Measurements from ENCODE around the gene POU2F3. TPM values are rescaled to one million over a fixed set of nuclear protein-coding genes. Genes with fewer than 3 reads are reported as not detected.

Gene POU2F3
- total RNA-seq, 2 experiments from 2014 or later, result not detected

DNA sequence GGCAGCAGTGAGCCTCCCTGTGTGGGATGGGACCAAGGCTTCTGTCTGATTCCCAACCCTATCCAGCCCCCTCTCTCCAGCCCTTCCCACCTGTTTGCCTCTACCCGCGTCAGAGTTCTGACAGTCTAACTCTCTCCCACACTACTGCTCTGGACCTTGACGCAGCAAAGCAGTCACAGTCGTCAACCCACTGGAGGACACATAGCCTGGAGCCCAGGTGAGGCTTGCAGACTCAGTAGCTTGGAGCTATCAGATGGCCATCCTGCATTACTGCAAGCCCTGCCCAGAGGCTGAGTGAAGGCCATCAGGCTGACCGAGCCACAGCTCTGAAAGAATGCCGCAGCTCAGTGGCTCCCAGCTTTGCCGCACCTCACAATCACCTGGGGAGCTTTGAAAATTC is 25.4 kb upstream of the POU2F3 start:
- peaks cover 11% of the 10 kb centered on the region for H3K27me3 Mint-ChIP-seq
- no peaks in the 10 kb centered on the region for H3K36me3 Mint-ChIP-seq
- H3K27ac Mint-ChIP-seq, result no peak overlapping the region
- DNase-seq, result no peak
- H3K4me3 Mint-ChIP-seq, result no peak overlapping the region
- CTCF ChIA-PET, result interaction anchor here (1.3 to 1.5 kb wide), 2 partner anchors 46 to 89 kb away, joined by 3 read pairs; no protein-coding TSS in a partner anchor
- intact Hi-C loops (cut with micrococcal nuclease), result no loop called here
- POLR2A ChIA-PET, result no interaction called here
- peaks cover 11% of the 10 kb centered on the region for H3K4me1 Mint-ChIP-seq (ENCODE audit: low read depth)
- H3K9me3 Mint-ChIP-seq, result no peaks in the 10 kb centered on the region

- POLR2A ChIA-PET, result no interaction called here
- DNase-seq, result no peak
- Mint-ChIP-seq H3K9me3 (no peaks in the 10 kb centered on the region), H3K36me3 (no peaks in the 10 kb centered on the region), H3K4me3 (no peak overlapping the region), H3K27me3 (peaks cover 6% of the 10 kb centered on the region), H3K27ac (no peak overlapping the region), H3K4me1 (ENCODE audit: low read depth) (peaks cover 5% of the 10 kb centered on the region)
- CTCF ChIA-PET, result no interaction called here
- intact Hi-C loops (cut with micrococcal nuclease), result no loop called here
Observed at GRCh38 chr11:120215634-120216033, 24.3 kb upstream of the POU2F3 start.

- Mint-ChIP-seq H3K4me1 (ENCODE audit: low read depth) (peaks cover 3% of the 10 kb centered on the region), H3K27ac (no peak overlapping the region), H3K9me3 (no peaks in the 10 kb centered on the region), H3K27me3 (peaks cover 5% of the 10 kb centered on the region), H3K36me3 (no peaks in the 10 kb centered on the region), H3K4me3 (no peak overlapping the region)
- POLR2A ChIA-PET, result no interaction called here
- intact Hi-C loops (cut with micrococcal nuclease), result no loop called here
- CTCF ChIA-PET, result no interaction called here
- no peak for DNase-seq
Observed at GRCh38 chr11:120216426-120217102, 23.4 kb upstream of the POU2F3 start.

DNA sequence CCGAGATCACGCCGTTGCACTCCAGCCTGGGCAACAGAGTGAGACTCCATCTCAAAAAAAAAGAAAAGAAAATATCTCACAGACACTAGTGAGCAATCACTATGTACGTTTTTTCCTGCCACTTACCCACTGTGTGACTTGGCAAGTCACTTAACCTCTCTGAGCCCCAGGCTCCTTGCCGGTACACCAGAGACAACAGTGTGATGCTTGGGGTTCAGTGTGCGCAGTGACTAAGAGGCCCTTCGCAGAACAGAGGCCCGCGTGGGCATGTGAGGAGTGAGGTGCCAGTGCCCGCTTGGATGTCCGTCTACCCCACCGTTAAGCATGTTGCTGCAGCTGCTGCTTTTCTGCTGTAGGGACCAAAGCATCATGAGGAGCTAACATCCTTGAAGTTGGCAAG is 22.4 kb upstream of the POU2F3 start:
- H3K4me3 Mint-ChIP-seq, result no peak overlapping the region
- H3K27me3 Mint-ChIP-seq, result peaks cover 3% of the 10 kb centered on the region
- no peak overlapping the region for H3K27ac Mint-ChIP-seq
- DNase-seq, result no peak
- CTCF ChIA-PET, result no interaction called here
- H3K9me3 Mint-ChIP-seq, result no peaks in the 10 kb centered on the region
- H3K4me1 Mint-ChIP-seq (ENCODE audit: low read depth), result no peaks in the 10 kb centered on the region
- intact Hi-C loops (cut with micrococcal nuclease), result no loop called here
- H3K36me3 Mint-ChIP-seq, result no peaks in the 10 kb centered on the region
- POLR2A ChIA-PET, result no interaction called here

- peaks cover 3% of the 10 kb centered on the region for H3K27me3 Mint-ChIP-seq
- intact Hi-C loops (cut with micrococcal nuclease), result no loop called here
- no peaks in the 10 kb centered on the region for H3K36me3 Mint-ChIP-seq
- no peak for DNase-seq
- no peaks in the 10 kb centered on the region for H3K9me3 Mint-ChIP-seq
- ChIA-PET CTCF (no interaction called here), POLR2A (no interaction called here)
- no peaks in the 10 kb centered on the region for H3K4me1 Mint-ChIP-seq (ENCODE audit: low read depth)
- H3K27ac Mint-ChIP-seq, result no peak overlapping the region
- no peak overlapping the region for H3K4me3 Mint-ChIP-seq
Observed at GRCh38 chr11:120217941-120218694, 21.8 kb upstream of the POU2F3 start.

GRCh38 chr11:120218695-120219033 is 21.3 kb upstream of the POU2F3 start:
- Mint-ChIP-seq H3K4me3 (no peak overlapping the region), H3K27me3 (peaks cover 5% of the 10 kb centered on the region), H3K36me3 (no peaks in the 10 kb centered on the region), H3K27ac (no peak overlapping the region), H3K9me3 (no peaks in the 10 kb centered on the region), H3K4me1 (ENCODE audit: low read depth) (no peaks in the 10 kb centered on the region)
- CTCF ChIA-PET, result no interaction called here
- DNase-seq, result no peak
- intact Hi-C loops (cut with micrococcal nuclease), result no loop called here
- POLR2A ChIA-PET, result no interaction called here

- Mint-ChIP-seq H3K27ac (no peak overlapping the region), H3K36me3 (no peaks in the 10 kb centered on the region), H3K9me3 (no peaks in the 10 kb centered on the region), H3K4me3 (no peak overlapping the region), H3K4me1 (ENCODE audit: low read depth) (no peaks in the 10 kb centered on the region), H3K27me3 (peaks cover 6% of the 10 kb centered on the region)
- ChIA-PET CTCF (interaction anchor here (1.0 kb wide), 1 partner anchor 15 kb away, joined by 3 read pairs; no protein-coding TSS in a partner anchor), POLR2A (no interaction called here)
- no peak for DNase-seq
- intact Hi-C loops (cut with micrococcal nuclease), result no loop called here
Observed at GRCh38 chr11:120219232-120219937, 20.6 kb upstream of the POU2F3 start.

DNA sequence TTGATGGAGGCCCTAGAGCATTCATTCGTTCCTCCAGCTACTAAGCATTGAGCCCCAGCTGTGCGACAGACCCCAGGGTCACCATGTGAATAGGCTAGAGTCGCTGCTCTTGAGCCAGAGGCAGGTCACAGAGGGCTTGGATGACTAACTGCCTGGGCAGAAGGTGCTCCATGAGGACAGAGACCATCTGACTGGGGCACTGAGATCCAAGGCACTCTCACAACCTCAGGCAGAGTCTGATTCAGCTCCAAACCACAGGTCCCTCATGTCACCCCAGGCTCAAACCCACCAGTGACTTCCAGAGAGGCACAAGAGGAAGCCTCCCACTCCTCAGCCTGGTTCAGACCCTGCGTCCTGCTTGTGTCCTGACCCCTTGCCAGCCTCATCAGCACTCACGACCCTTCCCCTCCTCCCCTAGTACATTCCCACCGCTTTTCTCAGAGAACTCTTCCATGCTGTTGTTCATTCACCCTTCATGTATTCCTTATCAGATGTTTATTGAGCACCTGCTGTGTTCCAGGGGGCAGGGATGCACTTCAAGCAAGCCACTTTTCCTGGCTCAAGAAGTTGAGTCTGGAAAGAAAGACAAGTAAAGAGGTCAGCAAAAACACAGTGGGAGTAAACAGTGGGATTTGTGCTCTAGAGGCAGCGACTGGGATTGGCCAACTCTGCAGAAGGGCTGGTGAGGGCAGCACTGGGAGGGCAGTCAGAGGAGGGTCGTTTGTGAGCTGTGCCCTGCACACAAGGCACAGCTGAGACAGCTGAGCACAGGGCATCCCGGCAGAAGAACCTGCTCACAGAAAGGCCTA is 19.8 kb upstream of the POU2F3 start:
- Mint-ChIP-seq H3K4me1 (ENCODE audit: low read depth) (no peaks in the 10 kb centered on the region), H3K9me3 (no peaks in the 10 kb centered on the region), H3K36me3 (no peaks in the 10 kb centered on the region), H3K27ac (no peak overlapping the region), H3K27me3 (peaks cover 6% of the 10 kb centered on the region), H3K4me3 (no peak overlapping the region)
- DNase-seq, result no peak
- ChIA-PET POLR2A (no interaction called here), CTCF (interaction anchor here (1.0 kb wide), 1 partner anchor 14 kb away, joined by 3 read pairs; no protein-coding TSS in a partner anchor)
- intact Hi-C loops (cut with micrococcal nuclease), result no loop called here

DNA sequence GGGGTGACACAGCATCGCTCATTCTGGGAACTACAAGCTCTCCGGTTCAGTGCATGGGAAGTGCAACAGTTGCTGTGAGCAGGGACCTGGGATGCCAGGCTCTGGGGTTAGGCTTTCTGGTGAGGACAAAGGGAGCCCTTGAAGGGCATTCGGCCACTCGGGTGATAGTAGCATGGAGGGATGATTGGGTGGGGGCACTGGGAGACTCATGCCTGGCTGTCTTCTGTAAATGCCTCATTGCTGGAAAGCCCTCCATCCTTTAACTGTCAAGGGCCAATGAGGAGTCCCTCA is 19.2 kb upstream of the POU2F3 start:
- no peaks in the 10 kb centered on the region for H3K9me3 Mint-ChIP-seq
- no peak overlapping the region for H3K4me3 Mint-ChIP-seq
- peaks cover 6% of the 10 kb centered on the region for H3K27me3 Mint-ChIP-seq
- H3K27ac Mint-ChIP-seq, result no peak overlapping the region
- H3K4me1 Mint-ChIP-seq (ENCODE audit: low read depth), result no peaks in the 10 kb centered on the region
- intact Hi-C loops (cut with micrococcal nuclease), result no loop called here
- ChIA-PET CTCF (no interaction called here), POLR2A (no interaction called here)
- no peaks in the 10 kb centered on the region for H3K36me3 Mint-ChIP-seq
- DNase-seq, result no peak

DNA sequence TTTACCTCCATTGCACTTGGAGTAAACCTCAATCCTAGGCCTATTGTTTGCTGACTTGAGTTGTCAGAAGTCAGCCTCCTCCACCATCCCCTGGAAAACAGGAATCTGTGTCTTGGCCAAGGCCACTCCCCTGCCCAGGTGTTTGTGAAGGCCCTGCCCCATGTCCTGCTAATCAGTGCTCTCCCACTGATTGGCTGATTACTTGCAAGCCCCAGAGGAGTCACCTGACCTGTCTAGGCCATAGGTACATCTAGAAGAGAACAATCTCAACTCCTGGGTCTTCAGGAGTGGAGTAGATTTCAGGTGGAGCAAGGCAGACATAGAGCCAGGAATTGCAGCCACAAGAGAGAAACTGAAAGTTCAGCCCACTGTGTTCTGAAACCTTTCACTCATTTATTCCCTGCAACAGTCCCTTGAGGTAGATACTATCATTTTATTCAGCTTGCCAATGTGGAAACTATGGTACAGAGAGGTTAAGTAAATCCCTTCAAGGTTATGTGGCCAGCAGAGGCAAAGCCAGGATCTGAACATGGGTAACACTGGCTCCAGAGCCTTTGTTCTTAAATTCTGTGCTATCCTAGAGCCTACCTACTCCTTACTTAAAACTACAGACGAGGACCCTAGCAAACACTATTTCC is 18.7 kb upstream of the POU2F3 start:
- POLR2A ChIA-PET, result no interaction called here
- H3K27ac Mint-ChIP-seq, result no peak overlapping the region
- intact Hi-C loops (cut with micrococcal nuclease), result no loop called here

DNA sequence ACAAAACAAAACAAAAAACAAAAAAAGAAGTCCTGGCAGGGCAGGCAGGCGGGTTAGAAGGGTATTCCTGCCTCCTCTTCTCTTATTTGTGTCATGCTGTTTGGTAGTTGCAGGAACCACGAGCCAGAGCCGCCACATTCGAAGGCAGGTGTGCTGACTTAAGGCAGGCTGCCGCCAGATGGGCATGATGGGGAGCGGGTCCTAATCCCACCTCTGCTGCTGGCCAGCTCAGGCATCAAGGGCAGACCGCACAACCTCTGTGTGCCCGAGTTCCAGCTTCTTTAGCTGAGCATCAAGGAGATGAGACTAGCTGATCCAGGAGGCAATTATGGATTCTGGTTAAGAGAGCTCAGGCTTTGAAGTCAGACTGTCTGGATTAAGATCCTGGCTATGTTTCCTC is 17.0 kb upstream of the POU2F3 start:
- intact Hi-C loops (cut with micrococcal nuclease), result no loop called here
- no peak for DNase-seq
- no peak overlapping the region for H3K27ac Mint-ChIP-seq
- POLR2A ChIA-PET, result no interaction called here
- H3K4me1 Mint-ChIP-seq (ENCODE audit: low read depth), result no peaks in the 10 kb centered on the region
- peaks cover 9% of the 10 kb centered on the region for H3K27me3 Mint-ChIP-seq
- CTCF ChIA-PET, result interaction anchor here (0.8 to 0.9 kb wide), 2 partner anchors 52 to 80 kb away, joined by 3 to 4 read pairs; no protein-coding TSS in a partner anchor
- no peak overlapping the region for H3K4me3 Mint-ChIP-seq
- no peaks in the 10 kb centered on the region for H3K36me3 Mint-ChIP-seq
- no peaks in the 10 kb centered on the region for H3K9me3 Mint-ChIP-seq

More for the DNA sequence above, 18.7 kb upstream of the POU2F3 start:
- H3K27me3 Mint-ChIP-seq, result peaks cover 9% of the 10 kb centered on the region
- CTCF ChIA-PET, result no interaction called here
- no peaks in the 10 kb centered on the region for H3K4me1 Mint-ChIP-seq (ENCODE audit: low read depth)
- no peaks in the 10 kb centered on the region for H3K36me3 Mint-ChIP-seq
- no peak overlapping the region for H3K4me3 Mint-ChIP-seq
- no peak for DNase-seq
- no peaks in the 10 kb centered on the region for H3K9me3 Mint-ChIP-seq

DNA sequence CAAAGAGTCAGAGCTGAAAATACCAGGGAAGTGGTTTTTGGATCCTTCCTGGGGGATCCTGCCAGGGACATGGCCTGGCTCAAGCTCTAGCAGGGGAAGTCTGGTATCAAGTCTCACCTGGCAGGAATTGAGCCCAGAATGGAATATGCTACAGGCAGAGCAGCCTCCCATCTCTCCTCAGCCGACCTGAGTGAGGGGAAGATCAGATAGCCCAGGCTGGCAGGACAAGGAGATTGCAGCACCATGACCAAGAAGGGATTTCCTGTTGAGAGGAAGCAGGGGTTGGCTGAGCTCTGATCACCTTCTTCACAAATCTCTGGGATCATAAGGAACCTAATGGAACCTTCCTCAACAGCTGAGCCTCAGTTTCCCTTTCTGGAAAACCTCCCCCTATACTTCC is 16.1 kb upstream of the POU2F3 start:
- Mint-ChIP-seq H3K27ac (no peak overlapping the region), H3K9me3 (no peaks in the 10 kb centered on the region), H3K36me3 (no peaks in the 10 kb centered on the region), H3K4me1 (ENCODE audit: low read depth) (no peaks in the 10 kb centered on the region), H3K4me3 (no peak overlapping the region), H3K27me3 (peaks cover 9% of the 10 kb centered on the region)
- ChIA-PET POLR2A (no interaction called here), CTCF (interaction anchor here (0.8 to 0.9 kb wide), 2 partner anchors 53 to 80 kb away, joined by 3 to 4 read pairs; no protein-coding TSS in a partner anchor)
- no peak for DNase-seq
- intact Hi-C loops (cut with micrococcal nuclease), result no loop called here
